Stimulated activated CD4-positive, alpha-beta T cell treated with anti-CD3 and anti-CD28 coated beads, Interleukin-2, amount 100 ng/mL, for 24 hours (primary cell): ENCODE data around the gene SERPINC1.
A peak's percentile ranks its signal among the peaks of the same experiment; 100 is the strongest.
"Not testable (repeated sequence)": the region's sequence is repeated elsewhere in the genome, so short reads cannot be mapped to it uniquely, and the experiment has no call there.

ENCODE experiments used
- DNase-seq, 2 donors: peaks; one replicate each; pipeline ENCODE4 v3.0.0-alpha.2; 2020

Gene SERPINC1

DNA sequence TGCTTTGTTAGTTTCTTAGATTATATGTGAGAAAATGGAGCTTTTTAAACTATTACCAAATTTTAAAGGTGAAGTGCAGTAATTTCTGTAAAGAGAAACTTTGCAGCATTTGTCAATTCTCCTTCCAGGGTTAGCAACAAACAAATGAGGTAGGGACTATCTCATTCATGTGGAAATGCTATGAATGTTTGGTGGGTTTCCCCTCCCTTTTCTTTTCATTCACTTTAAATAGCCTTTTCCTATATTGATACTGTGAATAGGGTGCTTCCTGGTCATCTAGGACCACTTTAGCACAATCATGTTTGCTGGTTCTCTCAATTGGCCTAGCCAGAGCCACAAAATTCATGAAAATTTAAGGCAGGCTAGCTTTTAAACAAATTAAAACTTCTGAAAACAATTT is 28.4 kb downstream of the SERPINC1 start:
- DNase-seq = no peak

DNA sequence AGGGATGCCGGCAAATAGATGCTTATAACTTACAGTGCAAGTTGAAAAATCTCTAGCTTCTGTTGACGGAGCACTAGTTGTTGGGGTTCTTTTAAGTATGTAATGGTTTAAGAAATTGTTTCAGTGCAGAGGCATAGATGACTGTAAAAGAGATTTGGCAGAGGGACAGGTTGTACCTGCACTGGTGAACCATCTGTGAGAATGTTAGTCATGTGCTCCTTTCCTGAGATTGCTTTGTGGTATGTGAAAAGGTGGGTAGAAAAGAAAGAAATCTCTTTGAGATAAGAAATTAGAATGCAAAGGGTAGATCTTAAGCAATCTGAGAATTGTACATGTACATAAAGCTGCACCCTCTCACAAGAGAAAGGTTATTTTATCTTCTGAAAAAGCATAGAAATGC is 29.5 kb downstream of the SERPINC1 start:
- DNase-seq = no peak

DNA sequence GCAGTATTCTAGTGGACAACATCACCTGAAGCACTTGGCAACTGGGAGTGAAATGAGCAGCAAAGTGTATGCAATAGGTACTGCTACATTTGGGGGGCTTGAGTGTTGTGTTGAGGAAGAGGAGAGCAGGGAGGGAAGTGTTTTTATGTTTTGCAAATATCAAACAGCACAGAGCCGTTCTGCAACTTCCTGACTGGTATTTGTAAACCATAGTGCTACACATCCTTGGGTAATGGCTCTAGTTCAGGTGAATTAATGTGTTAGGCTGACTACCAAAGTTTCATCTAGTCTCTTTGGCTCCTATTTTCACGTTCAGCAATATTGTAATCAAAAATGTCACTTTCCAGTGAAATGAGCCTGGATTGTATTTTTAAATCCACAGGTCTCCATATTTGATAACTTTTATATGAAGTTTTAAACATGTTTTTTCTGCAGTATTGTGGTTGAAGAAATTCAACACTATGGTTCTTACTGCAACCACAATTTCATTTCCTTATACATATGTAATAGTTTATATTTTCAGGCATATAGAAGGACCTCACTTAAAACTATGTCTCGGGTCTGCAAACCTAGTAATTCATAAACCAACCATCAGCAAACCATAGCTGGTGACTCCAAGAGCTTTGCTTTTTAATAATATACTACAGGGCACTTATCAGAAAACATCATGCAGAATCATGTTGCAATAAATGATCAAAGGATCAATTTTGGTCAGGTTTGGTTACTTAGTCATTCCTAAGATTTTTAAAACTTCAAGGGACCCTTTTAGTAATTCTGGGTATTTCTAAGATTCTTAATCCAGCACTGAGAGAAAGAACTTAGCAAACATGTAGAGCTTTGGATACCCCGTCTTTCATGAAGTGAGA is 30.1 kb downstream of the SERPINC1 start:
- DNase-seq = no peak

DNA sequence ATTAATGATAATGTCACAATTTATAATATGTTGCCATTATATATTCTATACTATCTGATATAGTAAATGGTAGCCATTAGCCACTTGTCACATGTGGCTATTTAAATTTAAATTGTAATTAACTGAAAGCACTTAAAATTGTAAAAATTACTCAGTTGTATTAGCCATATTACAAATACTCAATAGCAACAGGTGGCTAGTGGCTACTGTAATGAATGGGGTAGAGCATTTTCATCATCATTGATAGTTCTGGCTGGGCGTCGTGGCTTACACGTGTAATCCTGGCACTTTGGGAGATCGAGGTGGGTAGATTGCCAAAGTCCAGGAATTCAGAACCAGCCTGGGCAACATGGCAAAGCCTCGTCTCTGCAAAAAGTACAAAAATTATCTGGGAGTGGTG is 32.4 kb downstream of the SERPINC1 start:
- no peak for DNase-seq

DNA sequence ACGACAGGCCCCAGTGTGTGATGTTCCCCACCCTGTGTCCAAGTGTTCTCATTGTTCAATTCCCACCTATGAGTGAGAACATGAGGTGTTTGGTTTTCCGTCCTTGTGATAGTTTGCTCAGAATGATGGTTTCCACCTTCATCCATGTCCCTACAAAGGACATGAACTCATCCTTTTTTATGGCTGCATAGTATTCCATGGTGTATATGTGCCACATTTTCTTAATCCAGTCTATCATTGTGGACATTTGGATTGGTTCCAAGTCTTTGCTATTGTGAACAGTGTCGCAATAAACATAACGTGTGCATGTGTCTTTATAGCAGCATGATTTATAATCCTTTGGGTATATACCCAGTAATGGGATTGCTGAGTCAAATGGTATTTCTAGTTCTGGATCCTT is 36.0 kb downstream of the SERPINC1 start:
- DNase-seq = not testable (repeated sequence)

DNA sequence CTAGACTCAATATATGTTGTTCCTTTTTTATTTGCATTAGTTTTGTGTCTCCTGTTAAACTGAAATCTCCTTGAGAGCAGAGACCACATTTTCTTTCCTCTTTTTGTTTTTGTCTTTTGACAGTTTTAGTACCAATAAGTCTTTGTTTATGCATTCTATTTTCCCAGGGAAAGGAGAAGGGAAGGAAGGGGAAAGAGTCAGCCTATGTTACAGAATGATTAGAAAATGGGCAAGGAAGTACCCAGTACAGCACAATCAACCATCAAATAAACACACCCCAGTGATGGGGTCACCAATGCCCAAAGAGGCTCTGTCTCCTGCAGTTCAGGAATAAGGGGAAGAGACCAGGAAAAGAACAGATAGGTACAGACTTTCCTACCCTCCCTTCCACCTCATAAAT is 38.9 kb downstream of the SERPINC1 start:
- DNase-seq = no peak

DNA sequence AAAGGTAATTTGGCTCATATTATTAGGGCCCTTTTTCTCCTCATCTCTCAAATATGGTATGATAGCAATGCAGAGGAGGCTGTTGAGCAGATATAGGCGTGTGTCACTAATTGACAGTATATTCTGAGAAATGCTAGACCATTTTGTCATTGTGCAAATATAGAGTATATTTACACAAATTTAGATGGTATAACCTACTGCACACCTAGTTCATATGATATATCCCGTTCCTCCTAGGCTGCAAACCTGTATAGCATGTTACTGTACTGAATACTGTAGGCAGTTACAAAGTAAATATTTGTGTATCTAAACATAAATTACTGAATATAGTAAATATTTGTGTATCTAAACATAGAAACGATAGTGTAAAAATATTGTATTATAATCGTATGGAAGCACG is 40.4 kb downstream of the SERPINC1 start:
- no peak for DNase-seq

DNA sequence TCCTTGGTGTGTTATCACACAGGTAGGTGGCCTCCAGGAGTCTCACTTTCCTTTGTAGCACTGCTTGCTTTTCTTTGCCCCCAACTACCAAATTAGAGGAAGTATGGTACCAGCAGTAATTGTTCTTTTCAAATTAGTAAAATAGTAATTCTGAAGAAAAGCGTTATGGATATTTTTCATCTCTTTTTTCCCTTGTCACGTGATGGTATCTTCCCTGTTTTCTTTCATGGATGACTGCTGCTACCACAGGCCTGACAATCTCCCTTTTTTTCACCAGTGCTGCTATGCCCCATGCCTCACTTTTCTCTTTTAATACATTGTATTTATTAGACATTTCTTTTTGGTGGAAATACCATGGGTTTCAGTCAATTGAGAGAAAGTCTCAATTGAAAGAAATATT is 45.6 kb downstream of the SERPINC1 start:
- DNase-seq = no peak

DNA sequence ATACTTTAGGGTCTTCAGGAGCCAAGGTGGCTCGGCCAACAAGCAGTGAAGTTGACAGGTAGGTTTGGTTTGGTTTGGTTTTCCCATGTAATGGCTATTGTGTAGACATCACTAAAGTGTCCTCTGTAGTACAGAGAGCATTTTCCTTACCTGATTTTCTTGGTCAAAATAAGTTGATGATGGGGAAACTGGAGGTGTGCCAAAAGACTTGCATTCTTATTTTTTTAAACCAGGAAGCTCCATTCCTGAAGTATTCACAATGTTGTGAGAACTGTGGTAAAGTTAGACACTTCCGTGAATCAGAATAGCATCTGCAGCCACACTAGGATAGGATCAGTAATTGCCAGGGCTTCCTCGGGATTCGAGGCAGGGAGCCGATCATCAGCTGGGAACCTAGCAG is 46.0 kb downstream of the SERPINC1 start:
- no peak for DNase-seq

DNA sequence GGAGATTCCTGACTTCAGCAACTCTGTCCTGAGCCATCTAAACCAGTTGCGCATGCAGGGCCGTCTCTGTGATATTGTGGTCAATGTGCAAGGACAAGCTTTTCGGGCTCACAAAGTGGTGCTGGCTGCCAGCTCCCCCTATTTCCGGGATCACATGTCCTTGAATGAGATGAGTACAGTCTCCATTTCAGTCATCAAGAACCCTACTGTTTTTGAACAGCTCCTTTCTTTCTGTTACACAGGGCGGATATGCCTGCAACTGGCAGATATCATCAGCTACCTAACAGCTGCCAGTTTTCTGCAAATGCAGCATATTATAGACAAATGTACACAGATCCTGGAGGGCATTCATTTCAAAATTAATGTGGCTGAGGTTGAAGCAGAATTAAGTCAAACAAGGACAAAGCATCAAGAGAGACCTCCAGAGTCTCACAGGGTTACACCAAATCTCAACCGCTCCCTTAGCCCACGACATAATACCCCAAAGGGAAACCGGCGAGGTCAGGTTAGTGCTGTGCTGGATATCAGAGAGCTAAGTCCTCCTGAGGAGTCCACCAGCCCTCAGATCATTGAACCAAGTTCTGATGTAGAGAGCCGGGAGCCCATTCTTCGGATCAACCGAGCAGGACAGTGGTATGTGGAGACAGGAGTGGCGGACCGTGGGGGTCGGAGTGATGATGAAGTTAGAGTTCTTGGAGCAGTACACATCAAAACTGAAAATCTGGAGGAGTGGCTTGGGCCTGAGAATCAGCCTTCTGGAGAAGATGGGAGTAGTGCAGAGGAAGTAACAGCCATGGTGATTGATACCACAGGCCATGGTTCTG is 46.7 kb downstream of the SERPINC1 start:
- peak in 1 of 2 donors; percentile 30 for DNase-seq

DNA sequence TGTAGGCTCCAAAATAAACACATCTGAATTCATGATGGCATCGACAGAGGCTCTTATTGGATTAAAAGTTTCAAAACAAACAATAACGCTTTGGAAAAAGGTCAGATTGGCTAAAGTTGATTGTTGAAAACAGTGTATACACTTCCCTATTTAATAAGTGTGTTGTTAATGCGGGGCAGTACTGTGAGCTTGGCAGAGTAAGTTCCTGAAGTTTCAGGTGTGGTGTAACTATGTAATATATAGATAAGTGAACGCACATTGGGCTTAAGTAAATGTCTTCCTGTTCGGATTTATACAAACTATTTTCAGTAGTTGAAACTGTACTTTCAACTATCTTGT is 48.1 kb downstream of the SERPINC1 start:
- DNase-seq = no peak

DNA sequence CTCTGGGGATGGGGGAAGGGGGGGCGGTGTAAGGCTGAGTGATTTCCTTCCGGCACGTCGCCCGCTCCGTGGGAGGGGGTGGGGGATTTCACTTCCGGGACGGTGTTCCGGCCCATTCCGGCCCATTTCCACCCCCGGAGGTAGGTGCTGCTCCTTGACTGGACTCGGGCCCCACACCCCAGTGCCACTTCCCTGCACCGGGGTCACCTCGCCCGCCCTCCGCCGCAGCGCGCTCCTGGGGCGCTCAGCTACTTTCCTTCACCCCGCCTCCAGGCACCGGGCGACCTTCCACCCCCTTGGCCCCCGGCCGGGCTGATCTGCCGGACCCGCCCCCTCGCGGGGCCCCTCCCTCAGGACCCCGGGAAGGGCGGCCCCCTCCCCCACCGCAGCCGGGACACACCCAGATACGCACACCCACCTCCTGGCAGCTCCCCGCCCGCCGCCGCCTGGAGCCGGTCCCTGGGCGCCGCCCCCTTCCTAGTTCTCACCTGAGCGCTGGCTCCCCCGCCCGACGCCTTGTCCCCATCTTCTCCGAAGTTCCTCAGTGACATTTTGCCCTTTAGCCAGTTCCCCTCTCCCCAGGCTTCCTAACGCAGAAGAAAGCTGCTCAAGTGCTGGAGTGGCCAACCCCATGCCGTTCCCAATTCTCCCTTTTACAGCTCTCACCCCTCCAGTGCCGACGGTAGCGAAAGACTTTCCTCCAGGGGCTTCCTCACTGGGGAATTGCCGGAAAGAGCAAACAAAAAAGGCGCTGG is 48.7 kb downstream of the SERPINC1 start, which contains the start of gene ZBTB37:
ZBTB37 (plus strand) TSS at position 115 of the 755 bp plus-strand sequence. CDS start 1,846 bp downstream, outside the sequence.
- DNase-seq = peak; percentile 95 to 97

DNA sequence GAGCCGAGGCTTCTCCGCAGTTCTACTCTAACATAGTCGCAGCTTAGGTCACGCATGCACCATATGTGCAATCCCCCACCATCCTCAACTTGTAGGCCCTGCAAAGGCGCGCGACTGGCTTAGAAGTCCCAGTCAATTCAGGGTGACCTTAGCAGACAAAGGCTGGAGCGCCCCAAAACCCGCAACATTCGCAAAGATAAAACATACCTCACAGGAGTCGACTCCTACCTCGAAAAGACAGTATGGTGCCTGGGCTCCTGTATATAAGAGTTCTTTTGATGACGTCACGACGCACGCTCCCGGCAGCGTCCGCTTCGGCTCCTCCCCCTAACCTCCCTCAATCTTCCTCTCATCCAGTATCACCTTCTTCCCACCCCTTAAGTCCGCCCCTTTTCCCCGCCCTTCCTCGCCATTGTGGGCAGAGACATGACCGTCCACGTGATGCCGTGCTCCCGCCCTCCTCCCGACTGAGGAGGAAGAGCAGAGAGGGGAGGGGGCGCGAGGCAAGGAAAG is 49.3 kb downstream of the SERPINC1 start, which contains the start of gene GAS5:
GAS5 (minus strand) TSS at position 237 of the 513 bp plus-strand sequence.
- peak; percentile 99 to 100 for DNase-seq

DNA sequence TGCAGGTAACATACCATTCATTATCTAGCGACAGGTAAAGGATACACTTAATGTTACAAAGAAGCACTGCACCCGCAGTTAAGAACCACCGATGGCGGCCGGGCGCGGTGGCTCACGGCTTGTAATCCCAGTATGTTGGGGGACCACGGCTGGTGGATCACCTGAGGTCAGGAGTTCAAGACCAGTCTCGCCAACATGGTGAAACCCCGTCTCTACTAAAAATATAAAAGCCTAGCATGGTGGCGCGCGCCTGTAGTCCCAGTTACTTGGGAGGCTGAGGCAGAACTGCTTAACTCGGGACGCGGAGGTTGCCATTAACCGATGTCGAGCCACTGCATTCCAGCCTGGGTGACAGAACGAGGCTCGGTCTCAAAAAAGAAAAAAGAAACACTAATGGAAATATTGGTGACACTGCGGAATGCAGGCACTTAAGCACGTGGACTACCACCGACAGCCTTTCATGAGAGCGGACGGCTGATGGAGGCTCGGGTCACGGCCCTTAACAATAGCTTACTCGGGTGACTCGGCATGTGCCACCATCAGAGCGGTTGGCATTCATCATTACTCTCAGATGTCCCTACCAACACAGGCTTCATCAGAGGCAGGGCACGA is 49.9 kb downstream of the SERPINC1 start:
- DNase-seq = peak in 1 of 2 donors; percentile 62

DNA sequence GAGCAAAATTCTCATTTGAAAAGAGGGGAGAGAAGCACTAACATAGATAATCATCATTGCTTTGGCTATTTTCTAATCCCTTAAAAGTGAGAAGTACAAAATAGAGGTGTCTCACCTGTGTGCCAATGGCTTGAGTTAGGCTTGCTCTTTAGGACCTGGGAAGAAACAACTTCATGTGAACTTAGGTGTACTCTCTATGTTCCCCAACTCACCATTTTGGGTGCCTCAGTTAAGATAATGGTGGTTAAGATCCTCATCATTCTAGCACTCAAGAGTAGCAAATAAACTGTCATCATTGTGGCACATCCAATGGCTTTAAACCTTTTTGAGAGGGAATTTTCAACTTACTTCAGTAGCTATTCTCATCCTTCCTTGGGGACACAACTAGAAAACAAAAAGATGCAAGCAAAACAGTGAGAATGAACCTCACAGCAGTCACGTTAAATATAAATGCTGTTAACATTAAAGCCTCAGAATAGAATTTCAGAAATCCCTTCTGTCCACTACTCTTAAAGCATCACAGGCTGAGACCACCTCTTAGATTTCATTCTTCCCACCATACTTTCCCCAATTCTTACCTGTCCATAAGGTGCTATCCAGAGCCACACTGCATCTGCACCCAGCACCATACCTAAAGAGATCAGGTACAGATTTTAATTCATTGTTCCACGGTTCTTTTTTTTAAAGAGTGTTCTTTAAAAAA is 50.6 kb downstream of the SERPINC1 start:
- DNase-seq = no peak

DNA sequence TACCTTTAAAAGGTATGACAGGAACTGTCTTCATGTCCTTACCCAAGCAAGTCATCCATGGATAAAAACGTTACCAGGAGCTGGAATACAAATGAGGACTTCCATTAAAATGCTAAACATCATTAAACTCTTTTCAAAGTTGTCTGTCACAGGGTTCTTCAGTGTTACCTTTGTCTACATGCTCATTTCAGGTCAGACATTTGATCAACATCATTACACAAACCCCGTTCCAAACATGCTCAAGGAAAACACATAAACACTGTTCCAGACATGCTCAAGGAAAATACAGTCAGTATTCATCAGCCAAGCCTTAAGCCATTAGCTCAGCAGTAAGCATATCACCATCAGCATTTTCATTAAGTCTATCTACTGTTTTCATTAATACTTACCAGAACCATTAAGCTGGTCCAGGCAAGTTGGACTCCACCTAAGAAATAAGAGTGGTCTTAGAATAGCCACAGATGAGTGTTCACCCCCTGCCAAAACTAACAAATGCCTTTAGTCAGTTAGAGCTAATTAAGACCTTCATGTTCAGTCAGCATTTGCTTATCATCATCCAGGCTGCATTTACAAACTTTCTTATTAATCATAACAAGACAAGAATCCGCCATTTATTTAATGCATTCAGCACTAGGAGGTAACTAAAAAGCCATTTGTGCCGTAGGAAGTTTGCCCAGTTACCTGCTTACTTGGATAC is 51.5 kb downstream of the SERPINC1 start:
- DNase-seq = no peak

DNA sequence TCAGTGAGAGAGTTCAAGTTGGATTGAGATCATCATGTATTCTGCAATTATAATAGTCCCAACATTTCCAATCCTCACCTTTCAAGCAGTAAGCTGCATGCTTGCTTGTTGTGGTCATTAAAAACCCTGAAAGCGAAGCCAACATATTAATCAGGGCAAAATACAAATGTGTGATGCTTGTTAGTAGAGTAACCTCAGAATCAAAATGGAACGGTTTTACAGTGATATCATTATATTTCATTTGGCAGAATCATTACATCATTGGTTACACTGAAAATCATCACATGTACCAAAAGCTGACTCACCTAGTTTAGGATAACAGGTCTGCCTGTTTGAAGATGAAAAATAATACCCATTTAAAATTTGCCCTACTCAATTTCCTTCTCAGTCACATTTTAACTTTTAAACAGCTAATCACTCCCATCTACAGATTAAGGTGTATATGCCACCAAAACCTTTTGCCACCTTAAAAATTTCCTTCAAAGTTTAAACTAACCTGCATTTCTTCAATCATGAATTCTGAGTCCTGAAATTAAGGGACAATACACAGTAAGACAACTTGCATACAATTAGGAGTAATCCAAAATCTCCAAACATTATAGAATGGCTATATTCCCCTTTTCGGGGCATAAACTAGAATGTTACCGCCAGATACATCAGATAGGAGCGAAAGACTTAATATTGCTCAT is 52.8 kb downstream of the SERPINC1 start:
- DNase-seq = no peak

DNA sequence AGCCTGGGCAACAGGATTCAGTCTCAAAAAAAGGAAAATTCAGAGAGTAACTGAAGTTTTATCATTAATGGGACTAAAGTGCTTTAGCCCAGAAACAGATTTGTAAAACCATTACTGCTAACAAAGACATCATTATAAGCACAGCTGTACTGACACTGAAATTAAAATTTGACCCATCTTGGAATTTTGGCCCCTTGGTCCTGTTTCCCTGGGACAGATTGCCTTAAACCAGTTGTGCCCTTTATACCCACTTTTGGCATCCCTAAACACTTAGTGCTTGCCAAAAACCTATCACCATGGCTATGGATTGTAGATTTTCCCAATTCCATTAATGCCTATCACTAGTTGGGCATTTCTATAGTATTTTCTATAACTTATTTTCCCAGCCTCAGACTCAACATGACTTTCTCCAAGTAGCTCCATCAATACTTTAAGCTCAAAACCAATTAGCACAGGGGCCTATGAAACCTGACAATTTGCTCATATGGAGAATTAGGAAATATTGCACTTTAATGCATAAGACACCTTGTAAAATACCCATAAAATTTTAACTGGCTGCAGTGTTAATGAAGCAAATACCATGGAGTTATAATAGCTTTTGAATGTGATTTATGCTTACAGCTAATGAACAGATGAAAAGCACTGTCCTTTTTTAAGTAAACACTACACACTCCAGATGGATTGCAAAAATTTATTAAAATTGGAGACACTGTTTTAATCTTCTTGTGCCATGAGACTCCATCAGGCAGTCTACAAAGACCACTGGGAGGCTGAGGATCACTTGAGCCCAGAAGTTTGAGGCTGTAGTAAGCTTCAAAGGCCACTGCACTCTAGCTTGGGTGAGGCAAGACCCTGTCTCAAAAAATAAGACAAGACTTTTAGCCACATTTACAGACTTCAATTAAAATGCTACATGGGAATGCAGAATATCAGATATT is 53.6 kb downstream of the SERPINC1 start:
- no peak for DNase-seq

DNA sequence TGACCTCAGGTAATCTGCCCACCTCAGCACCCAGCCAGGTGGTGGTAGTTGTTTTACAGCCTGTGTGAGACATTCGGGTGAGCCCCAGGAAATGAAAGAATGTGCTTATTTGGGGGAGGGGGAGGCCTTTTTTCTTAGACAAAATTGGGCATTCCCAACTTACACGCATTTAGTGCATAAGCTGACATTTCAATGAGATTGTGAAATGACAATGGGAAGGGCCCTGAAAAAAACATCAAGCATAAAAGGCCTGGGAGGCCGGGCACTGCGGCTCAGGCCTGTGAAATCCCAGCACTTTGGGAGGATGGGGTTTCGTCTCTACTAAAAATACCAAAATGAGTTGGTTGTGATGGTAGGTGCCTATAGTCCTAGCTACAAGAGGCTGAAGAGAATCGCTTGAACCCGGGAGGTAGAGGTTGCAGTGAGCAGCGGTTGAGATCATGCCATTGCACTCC is 54.3 kb downstream of the SERPINC1 start:
- peak in 1 of 2 donors; percentile 22 for DNase-seq
